Ascending aorta (tissue), 2 donors: Measurements from ENCODE around the gene CRY1. TPM values are rescaled to one million over a fixed set of nuclear protein-coding genes. Genes with fewer than 3 reads are reported as not detected.

Experiments
- DNase-seq, 2 donors: peaks; one replicate each; pipeline ENCODE4 v3.0.0-alpha.2; 2019; ENCODE audit warnings: low spot score in 2 of 2
- H3K27ac ChIP-seq, 2 donors: fragments of 200-600 bp; sonication (generic); one replicate each; pipeline ENCODE4 v1.5.1; 2016 to 2017; ENCODE audit warnings: mild to moderate bottlenecking in 1 of 2
- H3K27me3 ChIP-seq: fragments of 200-600 bp; sonication (generic); one replicate; pipeline ENCODE4 v1.5.1; 2017
- H3K36me3 ChIP-seq, 2 donors: fragments of 200-600 bp; sonication (generic); one replicate each; pipeline ENCODE4 v1.5.1; 2016
- H3K4me1 ChIP-seq, 2 donors: fragments of 200-600 bp; sonication (generic); one replicate each; pipeline ENCODE4 v1.5.1; 2016 to 2017; ENCODE audit warnings: mild to moderate bottlenecking in 1 of 2
- H3K4me3 ChIP-seq, 2 donors: fragments of 200-600 bp; sonication (generic); one replicate each; pipeline ENCODE4 v1.5.1; 2016 to 2017; ENCODE audit warnings: mild to moderate bottlenecking in 1 of 2
- H3K9me3 ChIP-seq, 2 donors: fragments of 200-600 bp; sonication (generic); one replicate each; pipeline ENCODE4 v1.5.1; 2016
- CTCF ChIP-seq, 3 experiments: fragments of 200-600 bp in 2 of 3; fragments of 450-650 bp in 1 of 3; sonication (generic) in 2 of 3; IDR thresholded peaks; one replicate each; pipeline ENCODE4 v1.5.1; 2016 to 2019; ENCODE audit warnings: antibody characterized with exemption in 3 of 3, mild to moderate bottlenecking in 1 of 3, moderate library complexity in 1 of 3
- intact Hi-C: fragments of 100-400 bp; cut with DNase I; formaldehyde crosslinking; loops from one replicate; pipeline ENCODE4 v1.15.1; 2023
- total RNA-seq: library from RNA; depleted of rRNA; stranded (reverse); fragments of >200 nt; gene quantifications from one replicate; pipeline ENCODE4 v1.1.0, GENCODE V29; 2016

Gene CRY1
- total RNA-seq, 1 donor from 2014 or later, result 23.0 TPM

- Histone ChIP-seq H3K9me3 (no peaks in the 10 kb centered on the region), H3K27ac (no peak overlapping the region), H3K36me3 (no peaks in the 10 kb centered on the region), H3K4me1 (no peaks in the 10 kb centered on the region), H3K27me3 (no peaks in the 10 kb centered on the region), H3K4me3 (no peak overlapping the region)
- TF ChIP-seq CTCF (IDR thresholded peaks at IDR 0.05), result no peak
- intact Hi-C loops, result no loop called here
- no peak for DNase-seq
These were observed 50.5 kb downstream of the CRY1 start for GRCh38 chr12:107042801-107043200.

- Histone ChIP-seq H3K27ac (no peak overlapping the region), H3K4me1 (no peaks in the 10 kb centered on the region), H3K27me3 (no peaks in the 10 kb centered on the region), H3K9me3 (no peaks in the 10 kb centered on the region), H3K36me3 (no peaks in the 10 kb centered on the region), H3K4me3 (no peak overlapping the region)
- DNase-seq, result no peak
- intact Hi-C loops, result no loop called here
- no peak for TF ChIP-seq CTCF (IDR thresholded peaks at IDR 0.05)
These were observed 57.6 kb downstream of the CRY1 start for GRCh38 chr12:107035733-107036132.

GRCh38 chr12:107033758-107034739 is 59.3 kb downstream of the CRY1 start:
- H3K27ac ChIP-seq, result no peak overlapping the region
- H3K4me1 ChIP-seq, result no peaks in the 10 kb centered on the region
- no peaks in the 10 kb centered on the region for H3K9me3 ChIP-seq
- intact Hi-C loops, result no loop called here
- TF ChIP-seq CTCF (IDR thresholded peaks at IDR 0.05), result no peak
- DNase-seq, result no peak
- H3K36me3 ChIP-seq, result no peaks in the 10 kb centered on the region
- no peak overlapping the region for H3K4me3 ChIP-seq
- H3K27me3 ChIP-seq, result no peaks in the 10 kb centered on the region

- Histone ChIP-seq H3K27me3 (no peaks in the 10 kb centered on the region), H3K4me1 (peaks cover 0 to 11% of the 10 kb centered on the region in 2 donors), H3K4me3 (no peak overlapping the region), H3K27ac (no peak overlapping the region), H3K9me3 (no peaks in the 10 kb centered on the region), H3K36me3 (no peaks in the 10 kb centered on the region)
- TF ChIP-seq CTCF (IDR thresholded peaks at IDR 0.05), result no peak
- no peak for DNase-seq
- intact Hi-C loops, result no loop called here
These were observed 61.1 kb downstream of the CRY1 start for GRCh38 chr12:107032266-107032665.

GRCh38 chr12:107031061-107031460 is 62.3 kb downstream of the CRY1 start:
- intact Hi-C loops, result no loop called here
- Histone ChIP-seq H3K27me3 (no peaks in the 10 kb centered on the region), H3K4me3 (no peak overlapping the region), H3K4me1 (peaks cover 0 to 20% of the 10 kb centered on the region in 2 donors), H3K36me3 (no peaks in the 10 kb centered on the region), H3K9me3 (no peaks in the 10 kb centered on the region), H3K27ac (no peak overlapping the region)
- no peak for TF ChIP-seq CTCF (IDR thresholded peaks at IDR 0.05)
- no peak for DNase-seq
